HEK293 (cell line): ENCODE measurements around the gene STARD10.

Source experiments
- CTCF ChIP-seq: fragments of 450-650 bp; formaldehyde crosslinking; IDR thresholded peaks from 2 replicates; pipeline ENCODE4 v1.5.1; 2016; ENCODE audit warnings: missing biosample characterization, missing genetic modification characterization
- MZF1 ChIP-seq: fragments of 450-650 bp; formaldehyde crosslinking; IDR thresholded peaks from 2 replicates; pipeline ENCODE4 v1.5.1; 2017; ENCODE audit warnings: missing biosample characterization, missing genetic modification characterization, borderline replicate concordance
- PRDM2 ChIP-seq: fragments of 450-650 bp; formaldehyde crosslinking; IDR thresholded peaks from 2 replicates; pipeline ENCODE4 v1.5.1; 2016; ENCODE audit warnings: missing biosample characterization, missing genetic modification characterization, borderline replicate concordance
- SETDB1 ChIP-seq: IDR thresholded peaks from one replicate; pipeline ENCODE4 v1.6.1; 2017; ENCODE audit warnings: mild to moderate bottlenecking, low read length, moderate library complexity, mixed read lengths; ENCODE audit not compliant: insufficient read length
- ZBTB7A ChIP-seq: fragments of 450-650 bp; formaldehyde crosslinking; IDR thresholded peaks from 2 replicates; pipeline ENCODE4 v1.5.1; 2016; ENCODE audit warnings: low read depth, missing biosample characterization, missing genetic modification characterization
- ZNF341 ChIP-seq: fragments of 450-650 bp; formaldehyde crosslinking; IDR thresholded peaks from 2 replicates; pipeline ENCODE4; 2016; ENCODE audit warnings: low read depth, missing biosample characterization, missing genetic modification characterization
- ZNF530 ChIP-seq: fragments of 450-650 bp; formaldehyde crosslinking; IDR thresholded peaks from 2 replicates; pipeline ENCODE4 v1.5.1; 2016; ENCODE audit warnings: low read depth, missing biosample characterization, missing genetic modification characterization
- ZSCAN30 ChIP-seq: fragments of 450-650 bp; IDR thresholded peaks from 2 replicates; pipeline ENCODE4 v1.5.1; 2018; ENCODE audit warnings: missing biosample characterization, mild to moderate bottlenecking, missing genetic modification characterization, moderate library complexity
- TF ChIP-seq, protein P1 (sequence below): fragments of 450-650 bp; formaldehyde crosslinking; IDR thresholded peaks from 2 replicates; pipeline ENCODE4 v1.5.1; 2016; ENCODE audit warnings: missing biosample characterization, missing genetic modification characterization

DNA sequence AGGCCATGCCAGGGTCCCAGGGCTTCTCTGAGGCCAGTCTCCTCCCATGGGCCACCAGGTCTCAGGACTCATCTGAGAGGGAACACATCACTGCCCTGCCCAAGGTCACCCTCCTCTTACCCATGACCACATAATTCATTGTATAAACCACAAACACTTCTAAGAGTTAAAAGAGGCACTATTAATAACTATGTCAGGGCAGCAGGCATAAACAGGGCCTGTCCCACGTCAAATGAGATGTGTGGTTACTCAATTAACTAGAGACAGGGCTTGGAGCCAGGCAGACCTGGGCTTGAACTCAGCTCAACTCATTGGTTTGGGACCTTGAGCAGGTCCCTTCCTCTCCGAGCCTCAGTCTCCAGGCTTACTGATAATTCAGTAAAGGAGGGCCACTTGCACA lies 74.7 kb downstream of the STARD10 start:
- TF ChIP-seq, protein P1, sequence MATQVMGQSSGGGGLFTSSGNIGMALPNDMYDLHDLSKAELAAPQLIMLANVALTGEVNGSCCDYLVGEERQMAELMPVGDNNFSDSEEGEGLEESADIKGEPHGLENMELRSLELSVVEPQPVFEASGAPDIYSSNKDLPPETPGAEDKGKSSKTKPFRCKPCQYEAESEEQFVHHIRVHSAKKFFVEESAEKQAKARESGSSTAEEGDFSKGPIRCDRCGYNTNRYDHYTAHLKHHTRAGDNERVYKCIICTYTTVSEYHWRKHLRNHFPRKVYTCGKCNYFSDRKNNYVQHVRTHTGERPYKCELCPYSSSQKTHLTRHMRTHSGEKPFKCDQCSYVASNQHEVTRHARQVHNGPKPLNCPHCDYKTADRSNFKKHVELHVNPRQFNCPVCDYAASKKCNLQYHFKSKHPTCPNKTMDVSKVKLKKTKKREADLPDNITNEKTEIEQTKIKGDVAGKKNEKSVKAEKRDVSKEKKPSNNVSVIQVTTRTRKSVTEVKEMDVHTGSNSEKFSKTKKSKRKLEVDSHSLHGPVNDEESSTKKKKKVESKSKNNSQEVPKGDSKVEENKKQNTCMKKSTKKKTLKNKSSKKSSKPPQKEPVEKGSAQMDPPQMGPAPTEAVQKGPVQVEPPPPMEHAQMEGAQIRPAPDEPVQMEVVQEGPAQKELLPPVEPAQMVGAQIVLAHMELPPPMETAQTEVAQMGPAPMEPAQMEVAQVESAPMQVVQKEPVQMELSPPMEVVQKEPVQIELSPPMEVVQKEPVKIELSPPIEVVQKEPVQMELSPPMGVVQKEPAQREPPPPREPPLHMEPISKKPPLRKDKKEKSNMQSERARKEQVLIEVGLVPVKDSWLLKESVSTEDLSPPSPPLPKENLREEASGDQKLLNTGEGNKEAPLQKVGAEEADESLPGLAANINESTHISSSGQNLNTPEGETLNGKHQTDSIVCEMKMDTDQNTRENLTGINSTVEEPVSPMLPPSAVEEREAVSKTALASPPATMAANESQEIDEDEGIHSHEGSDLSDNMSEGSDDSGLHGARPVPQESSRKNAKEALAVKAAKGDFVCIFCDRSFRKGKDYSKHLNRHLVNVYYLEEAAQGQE: no peak
- TF ChIP-seq PRDM2 (tag by site-specific recombination): no peak
- TF ChIP-seq CTCF (tag by site-specific recombination): no peak
- TF ChIP-seq ZBTB7A (tag by site-specific recombination): no peak
- no peak for TF ChIP-seq MZF1
- TF ChIP-seq ZSCAN30 (tag by site-specific recombination): no peak
- TF ChIP-seq SETDB1: no peak
- TF ChIP-seq ZNF530 (tag by site-specific recombination): no peak
- TF ChIP-seq ZNF341: no peak
